Measurements from ENCODE around the gene KRTAP4-1. TPM values are rescaled to one million over a fixed set of nuclear protein-coding genes. Genes with fewer than 3 reads are reported as not detected.
A peak's percentile ranks its signal among the peaks of the same experiment; 100 is the strongest.

The KRTAP4-1 gene
- total and polyA plus RNA-seq, 2 of the 13 experiments (the other 11 are each of a cell fraction or from before 2014, with no cell fraction given): not detected

DNA sequence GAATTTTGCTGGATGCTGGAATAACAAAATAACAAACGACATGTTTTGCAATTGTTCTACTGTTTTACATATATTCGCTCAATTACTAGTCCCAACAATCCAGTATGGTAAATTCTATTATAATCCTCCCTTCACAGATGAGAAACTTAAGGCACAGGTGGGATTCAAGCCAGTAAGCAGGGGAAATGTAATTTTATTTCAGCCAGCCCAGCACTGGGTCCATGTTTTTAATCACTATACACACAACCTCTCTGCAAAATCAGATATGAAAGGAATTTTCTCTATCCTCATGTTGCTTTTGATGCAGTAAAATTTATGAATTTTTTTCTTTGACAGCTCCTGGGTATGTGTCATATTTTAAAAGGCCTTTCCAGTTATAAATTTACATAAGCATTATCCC, 39.5 kb downstream of the KRTAP4-1 start:
- no peak for DNase-seq (ENCODE audit: low spot score)
- no peaks in the 10 kb centered on the region for H3K27me3 ChIP-seq (ENCODE audit: control insufficient read depth in 1 of 2, insufficient read depth in 2 of 2, low read length in 2 of 2)
- H2AFZ ChIP-seq (ENCODE audit: low read length): no peak overlapping the region
- H3K9me3 ChIP-seq (ENCODE audit: low read length): peaks cover 36% of the 10 kb centered on the region
- TF ChIP-seq MEF2D (CRISPR knock-in tag; IDR thresholded peaks at IDR 0.05) (no peak), FOXP1 (IDR thresholded peaks at IDR 0.05) (no peak), FOXP1 (CRISPR knock-in tag; IDR thresholded peaks at IDR 0.05) (no peak), PHF20 (CRISPR knock-in tag; IDR thresholded peaks at IDR 0.05) (no peak), ZNF33B (CRISPR knock-in tag; IDR thresholded peaks at IDR 0.05) (no peak), U2AF2 (IDR thresholded peaks at IDR 0.05; ENCODE audit: low read depth, low read length) (peak; percentile 40; the same call in 1 of the 2 replicates)
- no peaks in the 10 kb centered on the region for H3K4me1 ChIP-seq (ENCODE audit: insufficient read depth, low read length)
- POLR2A ChIA-PET: no interaction called here
- CTCF ChIA-PET (ENCODE audit: low intra/inter-chr PET ratio, low total read pairs): no interaction called here
- H3K4me2 ChIP-seq (ENCODE audit: low read depth, low read length): no peak overlapping the region
- no peak for ATAC-seq
- no peak overlapping the region for H3K4me3 ChIP-seq (replicated peaks in 1 of 3; ENCODE audit: insufficient read depth in 1 of 3, low read depth in 2 of 3, low read length in 3 of 3)
- no peak overlapping the region for H3K27ac ChIP-seq (ENCODE audit: extremely low read length, insufficient read depth, low read length)
- H3K79me2 ChIP-seq (ENCODE audit: insufficient read depth, low read length): no peaks in the 10 kb centered on the region
- WGBS (ENCODE audit: low lambda C conversion rate): 0% methylated on average over 2 of the region's 2 CpGs
- no peak for FAIRE-seq
- BruUV-seq (replicated peaks): no TSS peak
- intact Hi-C loops (cut with micrococcal nuclease; ENCODE audit: unreplicated experiment) (no loop called here), in situ Hi-C loops (cut with HindIII; ENCODE audit: extremely low pct_ligation_motif_present, low pct_unique_long_range_greater_than_20kb) (no loop called here)
- H3K9ac ChIP-seq (ENCODE audit: insufficient read depth, low read depth, low read length): no peak overlapping the region
- no peaks in the 10 kb centered on the region for H4K20me1 ChIP-seq (ENCODE audit: insufficient read depth, low read length)
- no peaks in the 10 kb centered on the region for H3K36me3 ChIP-seq (replicated peaks in 1 of 2; ENCODE audit: control insufficient read depth in 1 of 2, insufficient read depth in 2 of 2, low read length in 2 of 2)

DNA sequence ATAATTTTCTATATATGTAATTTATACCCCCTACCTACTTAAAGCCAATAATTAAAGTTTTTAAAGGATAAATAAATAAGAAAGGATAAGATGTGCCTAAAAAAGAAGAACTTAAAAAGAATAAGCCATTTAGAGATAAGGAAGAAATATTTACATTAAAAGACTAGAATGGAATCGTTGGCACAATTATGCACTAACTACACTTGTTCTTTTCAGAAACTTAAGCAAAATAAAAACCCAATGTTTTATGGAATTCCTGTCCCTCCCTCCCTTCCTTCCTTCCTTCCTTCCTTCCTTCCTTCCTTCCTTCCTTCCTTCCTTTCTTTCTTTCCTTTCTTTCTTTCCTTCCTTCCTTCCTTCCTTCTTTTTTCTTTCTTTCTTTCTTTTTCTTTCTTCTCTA, 39.9 kb downstream of the KRTAP4-1 start:
- FAIRE-seq (no peak), ATAC-seq (no peak), DNase-seq (ENCODE audit: low spot score) (no peak)
- Histone ChIP-seq H3K4me1 (ENCODE audit: insufficient read depth, low read length) (no peaks in the 10 kb centered on the region), H3K9me3 (ENCODE audit: low read length) (peaks cover 40% of the 10 kb centered on the region), H3K79me2 (ENCODE audit: insufficient read depth, low read length) (no peaks in the 10 kb centered on the region), H3K4me2 (ENCODE audit: low read depth, low read length) (no peak overlapping the region), H3K4me3 (replicated peaks in 1 of 3; ENCODE audit: insufficient read depth in 1 of 3, low read depth in 2 of 3, low read length in 3 of 3) (no peak overlapping the region), H2AFZ (ENCODE audit: low read length) (no peak overlapping the region), H3K27me3 (ENCODE audit: control insufficient read depth in 1 of 2, insufficient read depth in 2 of 2, low read length in 2 of 2) (no peaks in the 10 kb centered on the region), H3K9ac (ENCODE audit: insufficient read depth, low read depth, low read length) (no peak overlapping the region), H3K27ac (ENCODE audit: extremely low read length, insufficient read depth, low read length) (no peak overlapping the region), H4K20me1 (ENCODE audit: insufficient read depth, low read length) (no peaks in the 10 kb centered on the region), H3K36me3 (replicated peaks in 1 of 2; ENCODE audit: control insufficient read depth in 1 of 2, insufficient read depth in 2 of 2, low read length in 2 of 2) (no peaks in the 10 kb centered on the region)
- CTCF ChIA-PET (ENCODE audit: low intra/inter-chr PET ratio, low total read pairs): no interaction called here
- intact Hi-C loops (cut with micrococcal nuclease; ENCODE audit: unreplicated experiment): no loop called here
- in situ Hi-C loops (cut with HindIII; ENCODE audit: extremely low pct_ligation_motif_present, low pct_unique_long_range_greater_than_20kb): no loop called here
- no TSS peak for BruUV-seq (replicated peaks)
- WGBS (ENCODE audit: low lambda C conversion rate): 5% methylated on average over 1 of the region's 1 CpG
- POLR2A ChIA-PET: no interaction called here
- TF ChIP-seq TGIF2 (CRISPR knock-in tag; IDR thresholded peaks at IDR 0.05) (no peak), MEIS1 (CRISPR knock-in tag; IDR thresholded peaks at IDR 0.05; ENCODE audit: borderline replicate concordance) (no peak), ZC3H4 (CRISPR knock-in tag; IDR thresholded peaks at IDR 0.05; ENCODE audit: borderline replicate concordance) (no peak), HNRNPL (IDR thresholded peaks at IDR 0.05; ENCODE audit: low read depth, low read length) (no peak), GPN1 (CRISPR knock-in tag; IDR thresholded peaks at IDR 0.05; ENCODE audit: borderline replicate concordance) (no peak), HNRNPK (IDR thresholded peaks at IDR 0.05; ENCODE audit: low read depth, low read length, poor library complexity, severe bottlenecking) (peak; percentile 20), HOXA3 (CRISPR knock-in tag; IDR thresholded peaks at IDR 0.05) (no peak), HMGA1 (CRISPR knock-in tag; conservative IDR thresholded peaks at IDR 0.05) (no peak), STAG1 (CRISPR knock-in tag; IDR thresholded peaks at IDR 0.05) (no peak), U2AF2 (IDR thresholded peaks at IDR 0.05; ENCODE audit: low read depth, low read length) (peak; percentile 81; the same call in 1 of the 2 replicates), REL (CRISPR knock-in tag; conservative IDR thresholded peaks at IDR 0.05) (no peak), PAX8 (CRISPR knock-in tag; IDR thresholded peaks at IDR 0.05; ENCODE audit: borderline replicate concordance) (no peak), ZNF703 (CRISPR knock-in tag; IDR thresholded peaks at IDR 0.05; ENCODE audit: borderline replicate concordance) (no peak), CREM (IDR thresholded peaks at IDR 0.05) (no peak), CREM (CRISPR knock-in tag; IDR thresholded peaks at IDR 0.05) (no peak)
- TF ChIP-seq, protein P1, sequence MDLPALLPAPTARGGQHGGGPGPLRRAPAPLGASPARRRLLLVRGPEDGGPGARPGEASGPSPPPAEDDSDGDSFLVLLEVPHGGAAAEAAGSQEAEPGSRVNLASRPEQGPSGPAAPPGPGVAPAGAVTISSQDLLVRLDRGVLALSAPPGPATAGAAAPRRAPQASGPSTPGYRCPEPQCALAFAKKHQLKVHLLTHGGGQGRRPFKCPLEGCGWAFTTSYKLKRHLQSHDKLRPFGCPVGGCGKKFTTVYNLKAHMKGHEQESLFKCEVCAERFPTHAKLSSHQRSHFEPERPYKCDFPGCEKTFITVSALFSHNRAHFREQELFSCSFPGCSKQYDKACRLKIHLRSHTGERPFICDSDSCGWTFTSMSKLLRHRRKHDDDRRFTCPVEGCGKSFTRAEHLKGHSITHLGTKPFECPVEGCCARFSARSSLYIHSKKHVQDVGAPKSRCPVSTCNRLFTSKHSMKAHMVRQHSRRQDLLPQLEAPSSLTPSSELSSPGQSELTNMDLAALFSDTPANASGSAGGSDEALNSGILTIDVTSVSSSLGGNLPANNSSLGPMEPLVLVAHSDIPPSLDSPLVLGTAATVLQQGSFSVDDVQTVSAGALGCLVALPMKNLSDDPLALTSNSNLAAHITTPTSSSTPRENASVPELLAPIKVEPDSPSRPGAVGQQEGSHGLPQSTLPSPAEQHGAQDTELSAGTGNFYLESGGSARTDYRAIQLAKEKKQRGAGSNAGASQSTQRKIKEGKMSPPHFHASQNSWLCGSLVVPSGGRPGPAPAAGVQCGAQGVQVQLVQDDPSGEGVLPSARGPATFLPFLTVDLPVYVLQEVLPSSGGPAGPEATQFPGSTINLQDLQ (CRISPR knock-in tag; IDR thresholded peaks at IDR 0.05): no peak

Measured in HepG2 (cell line).